ENCODE measurements around the gene CRIM1.

Gene CRIM1

GRCh38 chr2:36525245-36525644, 169.7 kb downstream of the CRIM1 start:
- TF ChIP-seq, protein P1, sequence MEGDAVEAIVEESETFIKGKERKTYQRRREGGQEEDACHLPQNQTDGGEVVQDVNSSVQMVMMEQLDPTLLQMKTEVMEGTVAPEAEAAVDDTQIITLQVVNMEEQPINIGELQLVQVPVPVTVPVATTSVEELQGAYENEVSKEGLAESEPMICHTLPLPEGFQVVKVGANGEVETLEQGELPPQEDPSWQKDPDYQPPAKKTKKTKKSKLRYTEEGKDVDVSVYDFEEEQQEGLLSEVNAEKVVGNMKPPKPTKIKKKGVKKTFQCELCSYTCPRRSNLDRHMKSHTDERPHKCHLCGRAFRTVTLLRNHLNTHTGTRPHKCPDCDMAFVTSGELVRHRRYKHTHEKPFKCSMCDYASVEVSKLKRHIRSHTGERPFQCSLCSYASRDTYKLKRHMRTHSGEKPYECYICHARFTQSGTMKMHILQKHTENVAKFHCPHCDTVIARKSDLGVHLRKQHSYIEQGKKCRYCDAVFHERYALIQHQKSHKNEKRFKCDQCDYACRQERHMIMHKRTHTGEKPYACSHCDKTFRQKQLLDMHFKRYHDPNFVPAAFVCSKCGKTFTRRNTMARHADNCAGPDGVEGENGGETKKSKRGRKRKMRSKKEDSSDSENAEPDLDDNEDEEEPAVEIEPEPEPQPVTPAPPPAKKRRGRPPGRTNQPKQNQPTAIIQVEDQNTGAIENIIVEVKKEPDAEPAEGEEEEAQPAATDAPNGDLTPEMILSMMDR (IDR thresholded peaks at IDR 0.05; ENCODE audit: low read depth, low read length, missing control alignments) = no peak
- in situ Hi-C loops (cut with HindIII; ENCODE audit: low sequenced_read_pairs) = no loop called here
- no peak for DNase-seq (ENCODE audit: low read depth)
- no peak overlapping the region for H3K4me3 ChIP-seq (ENCODE audit: low read depth, low read length)

DNA sequence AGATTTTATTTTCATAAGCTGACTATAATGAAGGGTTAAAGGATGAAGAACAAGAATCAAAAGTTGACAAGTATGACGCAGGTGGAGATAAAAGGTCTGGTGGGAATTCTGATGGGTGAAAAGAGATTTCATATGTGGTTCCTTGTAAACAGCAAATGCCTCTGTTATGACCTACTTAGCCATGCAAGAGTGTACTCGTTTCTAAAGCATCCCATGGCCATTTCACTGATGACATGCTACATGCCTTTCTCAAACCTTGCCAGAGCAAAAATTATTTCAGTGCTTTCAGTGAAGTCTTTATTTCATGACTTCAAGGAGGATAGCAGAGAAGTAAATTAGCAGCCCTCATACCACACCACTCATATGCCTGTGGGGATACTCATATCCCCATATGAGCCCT, 170.6 kb downstream of the CRIM1 start:
- in situ Hi-C loops (cut with HindIII; ENCODE audit: low sequenced_read_pairs) = no loop called here
- no peak overlapping the region for H3K4me3 ChIP-seq (ENCODE audit: low read depth, low read length)
- TF ChIP-seq, protein P1 (IDR thresholded peaks at IDR 0.05; ENCODE audit: low read depth, low read length, missing control alignments) = no peak
- no peak for DNase-seq (ENCODE audit: low read depth)

DNA sequence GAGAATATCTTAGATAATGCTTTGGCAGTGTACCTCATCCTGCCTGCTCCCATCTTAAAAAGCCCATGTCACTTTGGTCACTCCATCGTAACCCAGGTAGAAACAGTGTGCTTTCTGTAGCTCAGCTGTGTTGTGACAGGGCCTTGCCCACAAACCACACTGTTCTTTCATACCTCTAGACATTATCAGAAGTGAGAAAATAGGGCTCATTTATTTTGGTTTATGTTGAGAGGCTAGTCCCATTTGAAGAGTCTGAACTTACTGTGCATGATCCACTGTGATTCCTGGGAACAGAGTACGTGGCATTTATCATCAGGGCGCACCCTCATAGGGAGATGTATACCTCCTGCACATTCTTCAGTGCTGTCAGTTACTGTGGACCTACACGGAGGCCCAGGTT, 172.7 kb downstream of the CRIM1 start:
- TF ChIP-seq, protein P1 (IDR thresholded peaks at IDR 0.05; ENCODE audit: low read depth, low read length, missing control alignments) = no peak
- in situ Hi-C loops (cut with HindIII; ENCODE audit: low sequenced_read_pairs) = no loop called here

DNA sequence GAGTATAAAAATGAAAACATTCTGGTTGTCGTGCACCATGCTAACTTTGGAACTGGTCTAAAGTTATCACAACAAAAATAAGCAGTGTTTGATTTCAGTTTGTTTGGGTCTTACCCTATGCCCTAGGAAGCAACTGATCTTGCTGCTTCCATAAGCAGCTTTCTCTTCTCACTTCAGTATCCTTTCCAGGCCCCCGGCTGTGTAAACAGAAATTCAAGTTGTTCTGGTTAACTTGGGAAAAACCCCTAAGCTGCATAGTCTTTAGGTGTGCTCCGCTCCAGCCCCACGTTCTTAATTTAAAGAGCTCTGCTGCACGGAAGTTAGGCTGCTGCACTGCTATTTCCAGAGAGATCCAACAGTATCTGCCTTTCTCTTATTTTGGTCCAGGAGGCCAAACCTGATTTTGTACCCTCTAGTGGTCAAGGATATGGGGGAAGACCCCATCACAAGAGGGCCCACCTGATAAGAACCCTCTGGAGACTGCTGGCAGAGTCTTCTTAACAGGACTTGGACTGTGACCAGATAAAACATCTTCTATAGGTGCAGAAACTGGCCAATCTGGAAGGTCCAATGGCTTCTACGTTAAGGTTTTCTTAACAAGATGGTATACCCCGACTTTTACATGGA, 173.3 kb downstream of the CRIM1 start:
- TF ChIP-seq, protein P1 (IDR thresholded peaks at IDR 0.05; ENCODE audit: low read depth, low read length, missing control alignments) = no peak
- DNase-seq (ENCODE audit: low read depth) = no peak
- in situ Hi-C loops (cut with HindIII; ENCODE audit: low sequenced_read_pairs) = no loop called here
- H3K4me3 ChIP-seq (ENCODE audit: low read depth, low read length) = no peak overlapping the region

More for the DNA sequence above, 172.7 kb downstream of the CRIM1 start:
- H3K4me3 ChIP-seq (ENCODE audit: low read depth, low read length) = no peak overlapping the region
- no peak for DNase-seq (ENCODE audit: low read depth)

- TF ChIP-seq, protein P1 (IDR thresholded peaks at IDR 0.05; ENCODE audit: low read depth, low read length, missing control alignments) = no peak
- in situ Hi-C loops (cut with HindIII; ENCODE audit: low sequenced_read_pairs) = no loop called here
- peak; percentile 19 for DNase-seq (ENCODE audit: low read depth)
- H3K4me3 ChIP-seq (ENCODE audit: low read depth, low read length) = no peak overlapping the region
Observed at GRCh38 chr2:36530178-36530982, 174.8 kb downstream of the CRIM1 start.

- in situ Hi-C loops (cut with HindIII; ENCODE audit: low sequenced_read_pairs) = no loop called here
- TF ChIP-seq, protein P1 (IDR thresholded peaks at IDR 0.05; ENCODE audit: low read depth, low read length, missing control alignments) = no peak
- no peak overlapping the region for H3K4me3 ChIP-seq (ENCODE audit: low read depth, low read length)
- no peak for DNase-seq (ENCODE audit: low read depth)
Observed at GRCh38 chr2:36530983-36531354, 175.4 kb downstream of the CRIM1 start.
